Measurements from ENCODE around the gene PPFIA2. TPM values are rescaled to one million over a fixed set of nuclear protein-coding genes. Genes with fewer than 3 reads are reported as not detected.

PPFIA2 gene
- total RNA-seq, 6 experiments from 2014 or later = not detected

GRCh38 chr12:81303935-81304334, 455.2 kb downstream of the PPFIA2 start:
- Mint-ChIP-seq H3K4me1 (ENCODE audit: low read depth) (no peaks in the 10 kb centered on the region), H3K36me3 (ENCODE audit: low read depth) (no peaks in the 10 kb centered on the region), H3K27me3 (ENCODE audit: insufficient read depth) (no peaks in the 10 kb centered on the region; the same call in 1 of the 2 replicates), H3K4me3 (no peak overlapping the region), H3K9me3 (peaks cover 25% of the 10 kb centered on the region), H3K27ac (no peak overlapping the region)
- TF ChIP-seq CTCF (IDR thresholded peaks at IDR 0.05) = no peak
- DNase-seq = no peak

GRCh38 chr12:81300454-81300853, 458.7 kb downstream of the PPFIA2 start:
- Mint-ChIP-seq H3K27me3 (ENCODE audit: insufficient read depth) (no peaks in the 10 kb centered on the region), H3K4me1 (ENCODE audit: low read depth) (no peaks in the 10 kb centered on the region), H3K27ac (no peak overlapping the region), H3K4me3 (no peak overlapping the region), H3K36me3 (ENCODE audit: low read depth) (no peaks in the 10 kb centered on the region), H3K9me3 (peaks cover 25% of the 10 kb centered on the region)
- TF ChIP-seq CTCF (IDR thresholded peaks at IDR 0.05) = no peak
- DNase-seq = no peak

- no peak for DNase-seq
- Mint-ChIP-seq H3K36me3 (ENCODE audit: low read depth) (no peaks in the 10 kb centered on the region), H3K27ac (no peak overlapping the region), H3K4me1 (ENCODE audit: low read depth) (no peaks in the 10 kb centered on the region), H3K9me3 (peaks cover 17% of the 10 kb centered on the region), H3K27me3 (ENCODE audit: insufficient read depth) (no peaks in the 10 kb centered on the region), H3K4me3 (no peak overlapping the region)
- no peak for TF ChIP-seq CTCF (IDR thresholded peaks at IDR 0.05)
These were observed 461.5 kb downstream of the PPFIA2 start for GRCh38 chr12:81297601-81298000.

GRCh38 chr12:81296556-81297305, 462.4 kb downstream of the PPFIA2 start:
- Mint-ChIP-seq H3K27me3 (ENCODE audit: insufficient read depth) (no peaks in the 10 kb centered on the region), H3K9me3 (peaks cover 17% of the 10 kb centered on the region), H3K27ac (no peak overlapping the region), H3K4me3 (no peak overlapping the region), H3K4me1 (ENCODE audit: low read depth) (no peaks in the 10 kb centered on the region), H3K36me3 (ENCODE audit: low read depth) (no peaks in the 10 kb centered on the region)
- no peak for DNase-seq
- no peak for TF ChIP-seq CTCF (IDR thresholded peaks at IDR 0.05)

GRCh38 chr12:81295251-81295650, 463.9 kb downstream of the PPFIA2 start:
- TF ChIP-seq CTCF (IDR thresholded peaks at IDR 0.05) = no peak
- Mint-ChIP-seq H3K9me3 (peaks cover 9% of the 10 kb centered on the region), H3K27me3 (ENCODE audit: insufficient read depth) (no peaks in the 10 kb centered on the region), H3K27ac (no peak overlapping the region), H3K4me1 (ENCODE audit: low read depth) (no peaks in the 10 kb centered on the region), H3K36me3 (ENCODE audit: low read depth) (no peaks in the 10 kb centered on the region), H3K4me3 (no peak overlapping the region)
- DNase-seq = no peak
